K562 (cell line): ENCODE data around the gene ORAI3. TPM values are rescaled to one million over a fixed set of nuclear protein-coding genes. Genes with fewer than 3 reads are reported as not detected.
A peak's percentile ranks its signal among the peaks of the same experiment; 100 is the strongest.

Experiments used
- ARID1B ChIP-seq: fragments of 450-650 bp; IDR thresholded peaks from 2 replicates; pipeline ENCODE4 v1.6.1; 2016; ENCODE audit warnings: antibody characterized with exemption, mild to moderate bottlenecking, inconsistent platforms
- CBX5 ChIP-seq: IDR thresholded peaks from 2 replicates; pipeline ENCODE4 v1.6.1; 2014; ENCODE audit warnings: low read depth, borderline replicate concordance
- ELF1 ChIP-seq: fragments of 200-800 bp; sonication (Bioruptor generic); IDR thresholded peaks from 2 replicates; pipeline ENCODE4 v1.6.1; 2016; ENCODE audit warnings: missing genetic modification characterization, missing compliant biosample characterization
- HDAC2 ChIP-seq: fragments of 450-650 bp; IDR thresholded peaks from 2 replicates; pipeline ENCODE4 v1.6.1; 2016; ENCODE audit warnings: mild to moderate bottlenecking
- PURB ChIP-seq: sonication (generic); formaldehyde crosslinking; IDR thresholded peaks from 2 replicates; pipeline ENCODE4 v1.9.0; 2021; ENCODE audit warnings: low read depth, mild to moderate bottlenecking, missing genetic modification reagents
- RBM25 ChIP-seq: fragments of 200-400 bp; formaldehyde crosslinking; IDR thresholded peaks from 2 replicates; pipeline ENCODE4 v1.6.1; 2018; ENCODE audit warnings: low read length, low read depth, moderate library complexity; ENCODE audit not compliant: severe bottlenecking
- ZC3H4 ChIP-seq: sonication (generic); formaldehyde crosslinking; IDR thresholded peaks from 2 replicates; pipeline ENCODE4 v1.9.0; 2021; ENCODE audit warnings: missing genetic modification reagents, borderline replicate concordance
- ZC3H8 ChIP-seq: fragments of 450-650 bp; IDR thresholded peaks from 2 replicates; pipeline ENCODE4 v1.6.1; 2017
- ZNF431 ChIP-seq: sonication (generic); formaldehyde crosslinking; IDR thresholded peaks from 2 replicates; pipeline ENCODE4 v1.8.0; 2022; ENCODE audit warnings: mild to moderate bottlenecking, missing genetic modification reagents
- ZNF764 ChIP-seq: fragments of 250-450 bp; sonication (Bioruptor Pico); IDR thresholded peaks from 2 replicates; pipeline ENCODE4 v1.4.0; 2020; ENCODE audit warnings: low read depth, mild to moderate bottlenecking, moderate library complexity
- ZNF830 ChIP-seq: fragments of 250-450 bp; sonication (Bioruptor Pico); IDR thresholded peaks from 2 replicates; pipeline ENCODE4 v1.5.0; 2021; ENCODE audit warnings: mild to moderate bottlenecking
- polyA plus RNA-seq, 8 experiments: library from polyadenylated mRNA; depleted of rRNA in 4 of 8; stranded (reverse) in 5 of 8; unstranded in 3 of 8; fragments of >200 nt; fragmentation: Nextera tagmentation in 2 of 8; fragmentation: Illumina TruSeq in 1 of 8; extraction: Ambion mirVana in 2 of 8; extraction: Trizol in 1 of 8; gene quantifications; 2 replicates each; pipeline versions ENCODE4 v1.2.1 to v1.2.3, GENCODE V29; 2011 to 2014; ENCODE audit warnings: inconsistent platforms in 1 of 8, missing spikeins in 1 of 8
- total RNA-seq, 7 experiments: library from RNA; depleted of rRNA in 6 of 7; stranded (reverse); fragments of >200 nt in 6 of 7; fragmentation: Illumina TruSeq in 2 of 7; extraction: Trizol in 2 of 7; gene quantifications; 2 replicates each; pipeline versions ENCODE4 v1.2.1 to v1.2.3, GENCODE V29; 2011 to 2021; ENCODE audit warnings: low replicate concordance in 1 of 7
- TF ChIP-seq, protein P1 (sequence below): IDR thresholded peaks from 2 replicates; pipeline ENCODE4 v1.6.1; 2011; ENCODE audit warnings: borderline replicate concordance, low read depth, mild to moderate bottlenecking, moderate library complexity, low read length; ENCODE audit not compliant: insufficient read depth, poor library complexity, severe bottlenecking
- TF ChIP-seq, protein P2 (sequence below): IDR thresholded peaks from 2 replicates; pipeline ENCODE4 v1.6.1; 2012; ENCODE audit warnings: low read depth, low read length, improper control_type of control experiment, borderline replicate concordance
- TF ChIP-seq, protein P3 (sequence below), 3 experiments: fragments of 200-800 bp in 1 of 3; fragments of 250-450 bp in 1 of 3; fragments of 450-650 bp in 1 of 3; sonication (Bioruptor Pico) in 1 of 3; sonication (Bioruptor generic) in 1 of 3; formaldehyde crosslinking in 1 of 3; IDR thresholded peaks; 2 replicates each; pipeline versions ENCODE4 v1.6.1 to v1.8.0; 2016 to 2022; ENCODE audit warnings: mild to moderate bottlenecking in 2 of 3, missing genetic modification characterization in 2 of 3, missing compliant biosample characterization in 1 of 3, moderate library complexity in 1 of 3
- TF ChIP-seq, protein P4 (sequence below): fragments of 250-450 bp; sonication (Bioruptor Pico); IDR thresholded peaks from 2 replicates; pipeline ENCODE4 v1.4.0; 2020; ENCODE audit warnings: mild to moderate bottlenecking
- TF ChIP-seq, protein P5 (sequence below), 2 experiments: fragments of 200-800 bp in 1 of 2; sonication (Bioruptor generic) in 1 of 2; sonication (generic) in 1 of 2; formaldehyde crosslinking in 1 of 2; IDR thresholded peaks in 1 of 2; conservative IDR thresholded peaks in 1 of 2; 2 replicates each; pipeline versions ENCODE4 v1.5.0 to v1.6.1; 2016 to 2020; ENCODE audit warnings: missing compliant biosample characterization in 1 of 2, missing genetic modification characterization in 1 of 2, missing genetic modification reagents in 1 of 2

ORAI3 gene
- total and polyA plus RNA-seq, 9 of the 15 experiments (the other 6 are each of a cell fraction or from before 2014, with no cell fraction given): 4.9 to 23.3 (median 14.1) TPM

DNA sequence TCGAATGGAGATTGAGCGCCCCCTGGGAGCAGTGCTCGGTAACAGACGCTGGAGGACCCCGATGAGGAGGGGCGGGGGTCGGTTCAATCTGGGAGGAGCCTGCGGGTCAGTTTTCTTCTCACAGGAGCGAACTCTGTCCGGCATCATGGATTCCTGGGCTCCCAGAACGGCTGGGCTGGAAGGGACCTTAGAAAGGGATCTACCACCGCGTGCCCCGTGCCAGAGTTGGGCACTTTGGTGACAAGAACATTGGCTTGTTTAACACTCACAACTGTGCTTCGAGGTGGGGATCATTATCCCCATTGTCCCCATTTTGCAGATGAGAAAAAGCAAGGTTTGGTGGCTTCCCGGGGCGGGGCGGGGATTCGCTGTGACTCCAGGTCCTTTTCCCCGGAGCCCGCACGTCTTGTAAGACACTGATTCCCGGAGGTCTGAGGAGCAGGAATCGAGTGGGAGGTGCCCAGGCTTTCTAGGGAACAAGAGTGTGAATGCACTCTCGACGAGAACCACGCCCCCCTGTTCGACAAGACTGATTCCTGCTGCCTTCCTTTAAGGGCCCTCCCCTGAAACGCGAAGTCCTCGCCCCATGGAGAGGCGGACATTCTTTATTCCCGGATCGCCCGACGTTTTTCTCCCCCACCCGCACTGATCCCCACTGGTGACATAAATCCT is 27.0 kb upstream of the ORAI3 start (continued):
- TF ChIP-seq RBM25 (peak; percentile 92), ZC3H4 (CRISPR knock-in tag) (no peak), HDAC2 (peak; percentile 92), PURB (CRISPR knock-in tag) (no peak), ZNF764 (CRISPR knock-in tag) (no peak), ELF1 (tag) (no peak), ZNF830 (CRISPR knock-in tag) (no peak), CBX5 (no peak), ZNF431 (no peak; the same call in 1 of the 2 replicates), ZC3H8 (no peak), ARID1B (no peak; the same call in 1 of the 2 replicates)
- TF ChIP-seq, protein P1, sequence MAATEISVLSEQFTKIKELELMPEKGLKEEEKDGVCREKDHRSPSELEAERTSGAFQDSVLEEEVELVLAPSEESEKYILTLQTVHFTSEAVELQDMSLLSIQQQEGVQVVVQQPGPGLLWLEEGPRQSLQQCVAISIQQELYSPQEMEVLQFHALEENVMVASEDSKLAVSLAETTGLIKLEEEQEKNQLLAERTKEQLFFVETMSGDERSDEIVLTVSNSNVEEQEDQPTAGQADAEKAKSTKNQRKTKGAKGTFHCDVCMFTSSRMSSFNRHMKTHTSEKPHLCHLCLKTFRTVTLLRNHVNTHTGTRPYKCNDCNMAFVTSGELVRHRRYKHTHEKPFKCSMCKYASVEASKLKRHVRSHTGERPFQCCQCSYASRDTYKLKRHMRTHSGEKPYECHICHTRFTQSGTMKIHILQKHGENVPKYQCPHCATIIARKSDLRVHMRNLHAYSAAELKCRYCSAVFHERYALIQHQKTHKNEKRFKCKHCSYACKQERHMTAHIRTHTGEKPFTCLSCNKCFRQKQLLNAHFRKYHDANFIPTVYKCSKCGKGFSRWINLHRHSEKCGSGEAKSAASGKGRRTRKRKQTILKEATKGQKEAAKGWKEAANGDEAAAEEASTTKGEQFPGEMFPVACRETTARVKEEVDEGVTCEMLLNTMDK: peak; percentile 11
- TF ChIP-seq, protein P2, sequence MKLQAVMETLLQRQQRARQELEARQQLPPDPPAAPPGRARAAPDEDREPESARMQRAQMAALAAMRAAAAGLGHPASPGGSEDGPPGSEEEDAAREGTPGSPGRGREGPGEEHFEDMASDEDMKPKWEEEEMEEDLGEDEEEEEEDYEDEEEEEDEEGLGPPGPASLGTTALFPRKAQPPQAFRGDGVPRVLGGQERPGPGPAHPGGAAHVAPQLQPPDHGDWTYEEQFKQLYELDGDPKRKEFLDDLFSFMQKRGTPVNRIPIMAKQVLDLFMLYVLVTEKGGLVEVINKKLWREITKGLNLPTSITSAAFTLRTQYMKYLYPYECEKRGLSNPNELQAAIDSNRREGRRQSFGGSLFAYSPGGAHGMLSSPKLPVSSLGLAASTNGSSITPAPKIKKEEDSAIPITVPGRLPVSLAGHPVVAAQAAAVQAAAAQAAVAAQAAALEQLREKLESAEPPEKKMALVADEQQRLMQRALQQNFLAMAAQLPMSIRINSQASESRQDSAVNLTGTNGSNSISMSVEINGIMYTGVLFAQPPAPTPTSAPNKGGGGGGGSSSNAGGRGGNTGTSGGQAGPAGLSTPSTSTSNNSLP: no peak
- TF ChIP-seq, protein P3, sequence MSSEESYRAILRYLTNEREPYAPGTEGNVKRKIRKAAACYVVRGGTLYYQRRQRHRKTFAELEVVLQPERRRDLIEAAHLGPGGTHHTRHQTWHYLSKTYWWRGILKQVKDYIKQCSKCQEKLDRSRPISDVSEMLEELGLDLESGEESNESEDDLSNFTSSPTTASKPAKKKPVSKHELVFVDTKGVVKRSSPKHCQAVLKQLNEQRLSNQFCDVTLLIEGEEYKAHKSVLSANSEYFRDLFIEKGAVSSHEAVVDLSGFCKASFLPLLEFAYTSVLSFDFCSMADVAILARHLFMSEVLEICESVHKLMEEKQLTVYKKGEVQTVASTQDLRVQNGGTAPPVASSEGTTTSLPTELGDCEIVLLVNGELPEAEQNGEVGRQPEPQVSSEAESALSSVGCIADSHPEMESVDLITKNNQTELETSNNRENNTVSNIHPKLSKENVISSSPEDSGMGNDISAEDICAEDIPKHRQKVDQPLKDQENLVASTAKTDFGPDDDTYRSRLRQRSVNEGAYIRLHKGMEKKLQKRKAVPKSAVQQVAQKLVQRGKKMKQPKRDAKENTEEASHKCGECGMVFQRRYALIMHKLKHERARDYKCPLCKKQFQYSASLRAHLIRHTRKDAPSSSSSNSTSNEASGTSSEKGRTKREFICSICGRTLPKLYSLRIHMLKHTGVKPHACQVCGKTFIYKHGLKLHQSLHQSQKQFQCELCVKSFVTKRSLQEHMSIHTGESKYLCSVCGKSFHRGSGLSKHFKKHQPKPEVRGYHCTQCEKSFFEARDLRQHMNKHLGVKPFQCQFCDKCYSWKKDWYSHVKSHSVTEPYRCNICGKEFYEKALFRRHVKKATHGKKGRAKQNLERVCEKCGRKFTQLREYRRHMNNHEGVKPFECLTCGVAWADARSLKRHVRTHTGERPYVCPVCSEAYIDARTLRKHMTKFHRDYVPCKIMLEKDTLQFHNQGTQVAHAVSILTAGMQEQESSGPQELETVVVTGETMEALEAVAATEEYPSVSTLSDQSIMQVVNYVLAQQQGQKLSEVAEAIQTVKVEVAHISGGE (CRISPR knock-in tag; IDR thresholded peaks at IDR 0.05): peak in 1 of 3 experiments; percentile 5; a peak in 1 of 6 replicates
- TF ChIP-seq, protein P4, sequence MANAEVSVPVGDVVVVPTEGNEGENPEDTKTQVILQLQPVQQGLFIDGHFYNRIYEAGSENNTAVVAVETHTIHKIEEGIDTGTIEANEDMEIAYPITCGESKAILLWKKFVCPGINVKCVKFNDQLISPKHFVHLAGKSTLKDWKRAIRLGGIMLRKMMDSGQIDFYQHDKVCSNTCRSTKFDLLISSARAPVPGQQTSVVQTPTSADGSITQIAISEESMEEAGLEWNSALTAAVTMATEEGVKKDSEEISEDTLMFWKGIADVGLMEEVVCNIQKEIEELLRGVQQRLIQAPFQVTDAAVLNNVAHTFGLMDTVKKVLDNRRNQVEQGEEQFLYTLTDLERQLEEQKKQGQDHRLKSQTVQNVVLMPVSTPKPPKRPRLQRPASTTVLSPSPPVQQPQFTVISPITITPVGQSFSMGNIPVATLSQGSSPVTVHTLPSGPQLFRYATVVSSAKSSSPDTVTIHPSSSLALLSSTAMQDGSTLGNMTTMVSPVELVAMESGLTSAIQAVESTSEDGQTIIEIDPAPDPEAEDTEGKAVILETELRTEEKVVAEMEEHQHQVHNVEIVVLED: 0 out of 2 replicates have a peak, but pooled peaks have one; percentile 5
- TF ChIP-seq, protein P5, sequence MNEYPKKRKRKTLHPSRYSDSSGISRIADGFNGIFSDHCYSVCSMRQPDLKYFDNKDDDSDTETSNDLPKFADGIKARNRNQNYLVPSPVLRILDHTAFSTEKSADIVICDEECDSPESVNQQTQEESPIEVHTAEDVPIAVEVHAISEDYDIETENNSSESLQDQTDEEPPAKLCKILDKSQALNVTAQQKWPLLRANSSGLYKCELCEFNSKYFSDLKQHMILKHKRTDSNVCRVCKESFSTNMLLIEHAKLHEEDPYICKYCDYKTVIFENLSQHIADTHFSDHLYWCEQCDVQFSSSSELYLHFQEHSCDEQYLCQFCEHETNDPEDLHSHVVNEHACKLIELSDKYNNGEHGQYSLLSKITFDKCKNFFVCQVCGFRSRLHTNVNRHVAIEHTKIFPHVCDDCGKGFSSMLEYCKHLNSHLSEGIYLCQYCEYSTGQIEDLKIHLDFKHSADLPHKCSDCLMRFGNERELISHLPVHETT (CRISPR knock-in tag; conservative IDR thresholded peaks at IDR 0.05 in 1 of 2, IDR thresholded peaks at IDR 0.05 in 1 of 2): no peak
